ENCODE data around the gene BANP.

GRCh38 chr16:88062341-88063210 is 111.3 kb downstream of the BANP start:
- TF ChIP-seq EZH2 (IDR thresholded peaks at IDR 0.05; ENCODE audit: insufficient read depth, poor library complexity, severe bottlenecking) = no peak
- no peak for TF ChIP-seq EZH2phosphoT487 (IDR thresholded peaks at IDR 0.05; ENCODE audit: insufficient read depth, low read depth)

All from GM23248 (cell line).